HG03039 (cell line): ENCODE measurements around the gene SLC5A2.
"Not testable (repeated sequence)": the region's sequence is repeated elsewhere in the genome, so short reads cannot be mapped to it uniquely, and the experiment has no call there.

Experiments
- ATAC-seq: cut with Tn5 transposase; IDR thresholded peaks from one replicate; pipeline ENCODE4 v1.9.1; 2021; ENCODE audit warnings: mild to moderate bottlenecking, moderate library complexity; ENCODE audit not compliant: unreplicated experiment

SLC5A2 gene

GRCh38 chr16:31491778-31492418 is 9.0 kb downstream of the SLC5A2 start:
- no peak for ATAC-seq

- no peak for ATAC-seq
Observed at GRCh38 chr16:31493506-31494125, 10.7 kb downstream of the SLC5A2 start.

GRCh38 chr16:31496670-31497069 is 13.7 kb downstream of the SLC5A2 start:
- no peak for ATAC-seq

- no peak for ATAC-seq
Observed at GRCh38 chr16:31498493-31498892, 15.6 kb downstream of the SLC5A2 start.

GRCh38 chr16:31499928-31500327 is 17.0 kb downstream of the SLC5A2 start:
- no peak for ATAC-seq

- ATAC-seq = no peak
Observed at GRCh38 chr16:31501226-31501965, 18.5 kb downstream of the SLC5A2 start.

- no peak for ATAC-seq
Observed at GRCh38 chr16:31501966-31502348, 19.0 kb downstream of the SLC5A2 start.

GRCh38 chr16:31502981-31503380 is 20.1 kb downstream of the SLC5A2 start:
- no peak for ATAC-seq

- not testable (repeated sequence) for ATAC-seq
Observed at GRCh38 chr16:31503555-31503954, 20.6 kb downstream of the SLC5A2 start.

- no peak for ATAC-seq
Observed at GRCh38 chr16:31504159-31504558, 21.2 kb downstream of the SLC5A2 start.

- ATAC-seq = peak; percentile 45
Observed at GRCh38 chr16:31505483-31505882, 22.6 kb downstream of the SLC5A2 start.

GRCh38 chr16:31507617-31507928 is 24.6 kb downstream of the SLC5A2 start:
- ATAC-seq = no peak

- peak; percentile 88 for ATAC-seq
Observed at GRCh38 chr16:31507929-31508705, 25.2 kb downstream of the SLC5A2 start, which contains the start of gene RUSF1. Gene RUSF1 (minus strand): TSS chr16:31508391. CDS start chr16:31508373, 18 bp downstream.

GRCh38 chr16:31508706-31509195 is 25.8 kb downstream of the SLC5A2 start:
- ATAC-seq = no peak

GRCh38 chr16:31513126-31513525 is 30.2 kb downstream of the SLC5A2 start:
- no peak for ATAC-seq

- ATAC-seq = no peak
Observed at GRCh38 chr16:31513884-31514283, 31.0 kb downstream of the SLC5A2 start.

- no peak for ATAC-seq
Observed at GRCh38 chr16:31517800-31518402, 35.0 kb downstream of the SLC5A2 start.

GRCh38 chr16:31519759-31520431 is 37.0 kb downstream of the SLC5A2 start:
- ATAC-seq = no peak

GRCh38 chr16:31521368-31521767 is 38.4 kb downstream of the SLC5A2 start:
- no peak for ATAC-seq

- ATAC-seq = no peak
Observed at GRCh38 chr16:31522071-31522470, 39.1 kb downstream of the SLC5A2 start.
